ENCODE data around the gene ABHD12B.

Gene ABHD12B

GRCh38 chr14:50871914-50872732 is at the start of gene ABHD12B:
Gene ABHD12B (plus strand): TSS chr14:50872053. CDS start chr14:50872175, 122 bp downstream.
- FAIRE-seq (no peak), DNase-seq (ENCODE audit: low spot score) (no peak)

- FAIRE-seq (peak; percentile 40), DNase-seq (ENCODE audit: low spot score) (no peak)
These were observed 49.3 kb upstream of the ABHD12B start for GRCh38 chr14:50822501-50823042.

GRCh38 chr14:50823051-50823761 is 48.6 kb upstream of the ABHD12B start:
- FAIRE-seq (no peak), DNase-seq (ENCODE audit: low spot score) (no peak)

GRCh38 chr14:50823762-50824636 is 47.9 kb upstream of the ABHD12B start:
- no peak for DNase-seq (ENCODE audit: low spot score)
- FAIRE-seq, result peak; percentile 30

GRCh38 chr14:50825307-50825706 is 46.5 kb upstream of the ABHD12B start:
- no peak for FAIRE-seq
- DNase-seq (ENCODE audit: low spot score), result no peak

- FAIRE-seq (no peak), DNase-seq (ENCODE audit: low spot score) (no peak)
These were observed 45.2 kb upstream of the ABHD12B start for GRCh38 chr14:50826681-50827080.

- FAIRE-seq (no peak), DNase-seq (ENCODE audit: low spot score) (no peak)
These were observed 42.9 kb upstream of the ABHD12B start for GRCh38 chr14:50828721-50829488.

- FAIRE-seq (no peak), DNase-seq (ENCODE audit: low spot score) (no peak)
These were observed 42.3 kb upstream of the ABHD12B start for GRCh38 chr14:50829489-50830043.

GRCh38 chr14:50830044-50830931 is 41.6 kb upstream of the ABHD12B start:
- DNase-seq (ENCODE audit: low spot score) (peak; percentile 75), FAIRE-seq (no peak)

- peak; percentile 55 for FAIRE-seq
- peak; percentile 98 for DNase-seq (ENCODE audit: low spot score)
These were observed 40.7 kb upstream of the ABHD12B start, which contains the start of gene NIN for GRCh38 chr14:50830932-50831725. Gene NIN (minus strand): TSS chr14:50831162. CDS start chr14:50822056, 9,106 bp downstream.

GRCh38 chr14:50831726-50832168 is 40.1 kb upstream of the ABHD12B start:
- FAIRE-seq, result no peak
- peak; percentile 54 for DNase-seq (ENCODE audit: low spot score)

- FAIRE-seq (no peak), DNase-seq (ENCODE audit: low spot score) (no peak)
These were observed 38.8 kb upstream of the ABHD12B start for GRCh38 chr14:50832935-50833630.

GRCh38 chr14:50834802-50835276 is 37.0 kb upstream of the ABHD12B start:
- DNase-seq (ENCODE audit: low spot score) (no peak), FAIRE-seq (no peak)

GRCh38 chr14:50835280-50835679 is 36.6 kb upstream of the ABHD12B start:
- DNase-seq (ENCODE audit: low spot score) (no peak), FAIRE-seq (peak; percentile 44)

- FAIRE-seq, result peak; percentile 74
- no peak for DNase-seq (ENCODE audit: low spot score)
These were observed 35.3 kb upstream of the ABHD12B start for GRCh38 chr14:50836515-50836914.

GRCh38 chr14:50837271-50837670 is 34.6 kb upstream of the ABHD12B start:
- FAIRE-seq, result peak; percentile 68

GRCh38 chr14:50837850-50838470 is 33.9 kb upstream of the ABHD12B start:
- DNase-seq (ENCODE audit: low spot score) (no peak), FAIRE-seq (peak; percentile 13)

More at GRCh38 chr14:50837271-50837670, 34.6 kb upstream of the ABHD12B start:
- DNase-seq (ENCODE audit: low spot score), result no peak

Measured in urothelium cell line (cell line).